Chondrocyte (in vitro differentiated cells): ENCODE measurements around the gene ERI2. TPM values are rescaled to one million over a fixed set of nuclear protein-coding genes. Genes with fewer than 3 reads are reported as not detected.
A peak's percentile ranks its signal among the peaks of the same experiment; 100 is the strongest.

Experiments
- DNase-seq: peaks from one replicate; pipeline ENCODE4 v3.0.0; 2021; ENCODE audit warnings: mixed read lengths, low spot score
- H3K27ac Mint-ChIP-seq: one replicate; pipeline ENCODE4 v1.8.0; 2021; ENCODE audit warnings: mild to moderate bottlenecking, moderate library complexity, mixed read lengths; ENCODE audit not compliant: unreplicated experiment
- H3K27me3 Mint-ChIP-seq: 2 replicates; pipeline ENCODE4 v1.8.0; 2021; ENCODE audit warnings: low read depth, mixed read lengths
- H3K36me3 Mint-ChIP-seq: 2 replicates; pipeline ENCODE4 v1.8.0; 2021; ENCODE audit warnings: low read depth, mixed read lengths
- H3K4me1 Mint-ChIP-seq: 2 replicates; pipeline ENCODE4 v1.8.0; 2021; ENCODE audit warnings: low read depth, mild to moderate bottlenecking, mixed read lengths
- H3K4me3 Mint-ChIP-seq: one replicate; pipeline ENCODE4 v1.8.0; 2021; ENCODE audit warnings: mild to moderate bottlenecking, moderate library complexity, mixed read lengths; ENCODE audit not compliant: unreplicated experiment
- H3K9me3 Mint-ChIP-seq: 2 replicates; pipeline ENCODE4 v1.8.0; 2021; ENCODE audit warnings: low read depth, mixed read lengths
- total RNA-seq: library from RNA; stranded (reverse); gene quantifications from 3 replicates; pipeline ENCODE4 v1.2.1, GENCODE V29; 2021
- TF ChIP-seq, protein P1 (sequence below): fragments of 200-600 bp; sonication (generic); IDR thresholded peaks from 2 replicates; pipeline ENCODE4 v1.5.0; 2021; ENCODE audit warnings: antibody characterized with exemption, mild to moderate bottlenecking, moderate library complexity

Gene ERI2
- total RNA-seq, 1 donor from 2014 or later = 11.5 TPM

DNA sequence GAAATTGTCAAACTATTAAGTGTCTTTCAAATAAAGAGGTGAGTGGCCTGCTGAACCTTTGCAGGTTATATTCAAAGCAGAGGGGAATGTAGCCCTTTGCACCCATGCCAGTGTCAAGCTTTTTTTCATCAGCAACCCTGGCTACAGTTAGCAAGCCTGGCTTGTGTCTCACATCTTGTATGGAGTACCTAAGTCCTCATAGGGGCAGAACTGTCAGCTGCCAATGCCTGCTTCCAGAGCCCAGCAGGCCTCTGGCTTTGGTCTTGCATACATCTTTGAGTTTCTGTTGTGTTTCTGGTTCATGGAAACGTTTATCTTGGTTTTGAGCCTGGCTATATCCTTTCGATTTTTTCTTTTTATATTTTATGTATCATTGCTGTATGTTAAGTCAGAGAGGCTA is 26.8 kb upstream of the ERI2 start:
- Mint-ChIP-seq H3K27me3 (no peaks in the 10 kb centered on the region), H3K4me3 (no peak overlapping the region), H3K4me1 (peaks cover 4% of the 10 kb centered on the region), H3K27ac (peak overlapping the region; percentile 12), H3K9me3 (peaks cover 18% of the 10 kb centered on the region), H3K36me3 (peaks cover 25% of the 10 kb centered on the region)
- no peak for DNase-seq
- TF ChIP-seq, protein P1, sequence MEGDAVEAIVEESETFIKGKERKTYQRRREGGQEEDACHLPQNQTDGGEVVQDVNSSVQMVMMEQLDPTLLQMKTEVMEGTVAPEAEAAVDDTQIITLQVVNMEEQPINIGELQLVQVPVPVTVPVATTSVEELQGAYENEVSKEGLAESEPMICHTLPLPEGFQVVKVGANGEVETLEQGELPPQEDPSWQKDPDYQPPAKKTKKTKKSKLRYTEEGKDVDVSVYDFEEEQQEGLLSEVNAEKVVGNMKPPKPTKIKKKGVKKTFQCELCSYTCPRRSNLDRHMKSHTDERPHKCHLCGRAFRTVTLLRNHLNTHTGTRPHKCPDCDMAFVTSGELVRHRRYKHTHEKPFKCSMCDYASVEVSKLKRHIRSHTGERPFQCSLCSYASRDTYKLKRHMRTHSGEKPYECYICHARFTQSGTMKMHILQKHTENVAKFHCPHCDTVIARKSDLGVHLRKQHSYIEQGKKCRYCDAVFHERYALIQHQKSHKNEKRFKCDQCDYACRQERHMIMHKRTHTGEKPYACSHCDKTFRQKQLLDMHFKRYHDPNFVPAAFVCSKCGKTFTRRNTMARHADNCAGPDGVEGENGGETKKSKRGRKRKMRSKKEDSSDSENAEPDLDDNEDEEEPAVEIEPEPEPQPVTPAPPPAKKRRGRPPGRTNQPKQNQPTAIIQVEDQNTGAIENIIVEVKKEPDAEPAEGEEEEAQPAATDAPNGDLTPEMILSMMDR = no peak

DNA sequence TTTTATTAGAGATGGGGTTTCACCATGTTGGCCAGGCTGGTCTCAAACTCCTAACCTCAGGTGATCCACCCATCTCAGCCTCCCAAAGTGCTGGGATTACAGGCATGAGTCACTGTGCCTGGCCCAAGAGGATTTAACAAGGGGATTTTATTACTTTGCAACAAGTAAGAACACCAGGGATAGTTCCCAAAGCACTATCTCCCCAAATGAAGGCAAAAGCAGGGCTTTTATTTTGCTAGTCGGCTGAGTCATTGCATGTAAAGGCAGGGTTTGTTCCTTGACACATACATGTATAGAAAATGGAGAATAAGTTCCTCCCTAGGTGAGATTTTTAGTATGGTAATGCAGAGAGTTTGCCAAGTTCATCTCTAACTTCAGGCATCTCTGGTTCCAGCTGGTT is 24.1 kb upstream of the ERI2 start:
- Mint-ChIP-seq H3K36me3 (peaks cover 10% of the 10 kb centered on the region), H3K27me3 (no peaks in the 10 kb centered on the region), H3K27ac (no peak overlapping the region), H3K9me3 (peaks cover 3% of the 10 kb centered on the region), H3K4me3 (no peak overlapping the region), H3K4me1 (peaks cover 4% of the 10 kb centered on the region)
- TF ChIP-seq, protein P1 = no peak
- DNase-seq = no peak

DNA sequence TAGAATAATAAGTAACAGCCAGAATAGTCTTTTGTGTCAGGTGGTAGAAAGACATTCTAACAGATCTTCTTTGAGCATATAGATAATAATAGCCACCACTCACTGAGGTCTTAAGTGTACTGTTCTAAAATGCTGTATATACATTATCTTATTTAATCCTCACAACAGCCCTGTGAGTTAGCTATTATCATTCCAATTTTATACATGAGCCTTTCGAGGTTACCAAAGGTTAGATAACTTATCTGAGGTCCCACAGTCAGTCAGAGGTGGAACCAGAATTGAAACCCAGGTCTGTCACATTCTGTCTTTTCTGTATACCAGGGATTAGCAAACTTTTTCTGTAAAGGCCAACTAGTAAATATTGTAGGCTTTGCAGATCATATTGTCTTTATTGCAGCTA is 23.3 kb upstream of the ERI2 start:
- peaks cover 8% of the 10 kb centered on the region for H3K36me3 Mint-ChIP-seq
- peaks cover 2% of the 10 kb centered on the region for H3K9me3 Mint-ChIP-seq
- DNase-seq = no peak
- peaks cover 4% of the 10 kb centered on the region for H3K4me1 Mint-ChIP-seq
- no peak overlapping the region for H3K27ac Mint-ChIP-seq
- TF ChIP-seq, protein P1 = no peak
- no peak overlapping the region for H3K4me3 Mint-ChIP-seq
- H3K27me3 Mint-ChIP-seq = no peaks in the 10 kb centered on the region

GRCh38 chr16:20826039-20826566 is 19.8 kb upstream of the ERI2 start:
- Mint-ChIP-seq H3K4me3 (no peak overlapping the region), H3K36me3 (peaks cover 4% of the 10 kb centered on the region), H3K27me3 (no peaks in the 10 kb centered on the region), H3K4me1 (peaks cover 8% of the 10 kb centered on the region), H3K27ac (no peak overlapping the region), H3K9me3 (no peaks in the 10 kb centered on the region)
- DNase-seq = no peak
- TF ChIP-seq, protein P1 = no peak

- Mint-ChIP-seq H3K36me3 (peaks cover 7% of the 10 kb centered on the region), H3K4me3 (no peak overlapping the region), H3K4me1 (peaks cover 8% of the 10 kb centered on the region), H3K27me3 (no peaks in the 10 kb centered on the region), H3K9me3 (no peaks in the 10 kb centered on the region), H3K27ac (no peak overlapping the region)
- no peak for DNase-seq
- TF ChIP-seq, protein P1 = no peak
Observed at GRCh38 chr16:20822521-20823325, 16.5 kb upstream of the ERI2 start.
